Fibroblast of upper back skin (primary cell): ENCODE data around the gene PPP1R18.
"Not testable (repeated sequence)": the region's sequence is repeated elsewhere in the genome, so short reads cannot be mapped to it uniquely, and the experiment has no call there.

ENCODE experiments used
- DNase-seq: peaks from one replicate; pipeline ENCODE4 v3.0.0-alpha.2; 2013

The PPP1R18 gene

GRCh38 chr6:30688569-30688968 lies 2.1 kb upstream of the PPP1R18 start:
- no peak for DNase-seq

- DNase-seq: peak; percentile 42
Measured at GRCh38 chr6:30687659-30688431, 1.4 kb upstream of the PPP1R18 start.

GRCh38 chr6:30686908-30687658 lies 638 bp upstream of the PPP1R18 start:
- peak; percentile 97 for DNase-seq

- peak; percentile 20 for DNase-seq
Measured at GRCh38 chr6:30685157-30686008, 1.1 kb downstream of the PPP1R18 start.

- DNase-seq: peak; percentile 49
Measured at GRCh38 chr6:30684386-30685156, 1.9 kb downstream of the PPP1R18 start.

GRCh38 chr6:30683980-30684338 lies 2.5 kb downstream of the PPP1R18 start:
- DNase-seq: no peak

GRCh38 chr6:30683183-30683979 lies 3.1 kb downstream of the PPP1R18 start:
- no peak for DNase-seq

- peak; percentile 93 for DNase-seq
Measured at GRCh38 chr6:30682143-30683117, 4.0 kb downstream of the PPP1R18 start.

- no peak for DNase-seq
Measured at GRCh38 chr6:30681766-30682142, 4.7 kb downstream of the PPP1R18 start.

GRCh38 chr6:30679765-30680535 lies 6.5 kb downstream of the PPP1R18 start:
- DNase-seq: no peak

- peak; percentile 77 for DNase-seq
Measured at GRCh38 chr6:30678964-30679726, 7.3 kb downstream of the PPP1R18 start.

GRCh38 chr6:30676660-30677285 lies 9.7 kb downstream of the PPP1R18 start:
- no peak for DNase-seq

- DNase-seq: peak; percentile 98
Measured at GRCh38 chr6:30672445-30673253, 13.8 kb downstream of the PPP1R18 start, which contains the start of gene DHX16. TSS of gene DHX16 (minus strand) at chr6:30673006. CDS start at chr6:30672841, 165 bp downstream.

GRCh38 chr6:30670760-30671527 lies 15.5 kb downstream of the PPP1R18 start:
- no peak for DNase-seq

- DNase-seq: not testable (repeated sequence)
Measured at GRCh38 chr6:30666300-30666699, 20.1 kb downstream of the PPP1R18 start.

GRCh38 chr6:30664994-30665767 lies 21.3 kb downstream of the PPP1R18 start:
- DNase-seq: no peak
